ENCODE data around the gene MTMR4.

MTMR4 gene

GRCh38 chr17:58538811-58539409 lies 24.5 kb upstream of the MTMR4 start:
- DNase-seq (ENCODE audit: low read depth) = no peak
- in situ Hi-C loops (cut with HindIII; ENCODE audit: low sequenced_read_pairs) = no loop called here
- TF ChIP-seq, protein P1, sequence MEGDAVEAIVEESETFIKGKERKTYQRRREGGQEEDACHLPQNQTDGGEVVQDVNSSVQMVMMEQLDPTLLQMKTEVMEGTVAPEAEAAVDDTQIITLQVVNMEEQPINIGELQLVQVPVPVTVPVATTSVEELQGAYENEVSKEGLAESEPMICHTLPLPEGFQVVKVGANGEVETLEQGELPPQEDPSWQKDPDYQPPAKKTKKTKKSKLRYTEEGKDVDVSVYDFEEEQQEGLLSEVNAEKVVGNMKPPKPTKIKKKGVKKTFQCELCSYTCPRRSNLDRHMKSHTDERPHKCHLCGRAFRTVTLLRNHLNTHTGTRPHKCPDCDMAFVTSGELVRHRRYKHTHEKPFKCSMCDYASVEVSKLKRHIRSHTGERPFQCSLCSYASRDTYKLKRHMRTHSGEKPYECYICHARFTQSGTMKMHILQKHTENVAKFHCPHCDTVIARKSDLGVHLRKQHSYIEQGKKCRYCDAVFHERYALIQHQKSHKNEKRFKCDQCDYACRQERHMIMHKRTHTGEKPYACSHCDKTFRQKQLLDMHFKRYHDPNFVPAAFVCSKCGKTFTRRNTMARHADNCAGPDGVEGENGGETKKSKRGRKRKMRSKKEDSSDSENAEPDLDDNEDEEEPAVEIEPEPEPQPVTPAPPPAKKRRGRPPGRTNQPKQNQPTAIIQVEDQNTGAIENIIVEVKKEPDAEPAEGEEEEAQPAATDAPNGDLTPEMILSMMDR (IDR thresholded peaks at IDR 0.05; ENCODE audit: low read depth, low read length, missing control alignments) = no peak
- no peak overlapping the region for H3K4me3 ChIP-seq (ENCODE audit: low read depth, low read length)

GRCh38 chr17:58537266-58537665 lies 22.8 kb upstream of the MTMR4 start:
- TF ChIP-seq, protein P1 (IDR thresholded peaks at IDR 0.05; ENCODE audit: low read depth, low read length, missing control alignments) = no peak
- in situ Hi-C loops (cut with HindIII; ENCODE audit: low sequenced_read_pairs) = no loop called here
- no peak overlapping the region for H3K4me3 ChIP-seq (ENCODE audit: low read depth, low read length)
- DNase-seq (ENCODE audit: low read depth) = no peak

GRCh38 chr17:58536542-58536941 lies 22.1 kb upstream of the MTMR4 start:
- TF ChIP-seq, protein P1 (IDR thresholded peaks at IDR 0.05; ENCODE audit: low read depth, low read length, missing control alignments) = no peak
- H3K4me3 ChIP-seq (ENCODE audit: low read depth, low read length) = no peak overlapping the region
- in situ Hi-C loops (cut with HindIII; ENCODE audit: low sequenced_read_pairs) = no loop called here
- DNase-seq (ENCODE audit: low read depth) = no peak

- no peak for DNase-seq (ENCODE audit: low read depth)
- TF ChIP-seq, protein P1 (IDR thresholded peaks at IDR 0.05; ENCODE audit: low read depth, low read length, missing control alignments) = no peak
- in situ Hi-C loops (cut with HindIII; ENCODE audit: low sequenced_read_pairs) = no loop called here
- no peak overlapping the region for H3K4me3 ChIP-seq (ENCODE audit: low read depth, low read length)
Measured at GRCh38 chr17:58535431-58535830, 21.0 kb upstream of the MTMR4 start.

DNA sequence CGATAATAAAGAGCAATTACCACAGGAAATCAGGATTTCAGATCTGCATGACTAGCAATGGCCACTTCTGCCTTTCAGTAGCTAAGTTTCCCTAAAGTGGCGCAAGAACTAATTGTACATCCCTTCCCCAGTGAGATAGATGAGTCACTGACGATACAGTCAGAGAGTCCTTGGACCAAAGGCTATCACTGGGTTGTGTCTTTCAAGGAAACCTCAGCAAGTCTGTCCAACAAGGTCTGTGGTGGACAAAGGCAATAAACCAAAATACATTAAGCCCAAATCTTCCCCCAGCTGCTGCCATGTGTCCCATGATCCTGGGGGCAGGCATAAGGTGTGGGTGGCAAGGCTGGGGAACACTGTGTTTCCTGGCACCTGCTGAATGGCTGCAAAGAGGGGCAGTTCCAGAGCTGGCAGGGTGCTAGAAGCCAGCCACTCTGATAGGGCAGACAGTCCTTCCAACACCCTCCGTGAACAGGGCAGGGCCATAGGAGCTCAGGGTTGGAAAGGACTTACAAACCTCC lies 20.5 kb upstream of the MTMR4 start:
- DNase-seq (ENCODE audit: low read depth) = no peak
- H3K4me3 ChIP-seq (ENCODE audit: low read depth, low read length) = no peak overlapping the region
- TF ChIP-seq, protein P1 (IDR thresholded peaks at IDR 0.05; ENCODE audit: low read depth, low read length, missing control alignments) = no peak
- in situ Hi-C loops (cut with HindIII; ENCODE audit: low sequenced_read_pairs) = no loop called here

- no peak overlapping the region for H3K4me3 ChIP-seq (ENCODE audit: low read depth, low read length)
- no peak for DNase-seq (ENCODE audit: low read depth)
- in situ Hi-C loops (cut with HindIII; ENCODE audit: low sequenced_read_pairs) = no loop called here
- TF ChIP-seq, protein P1 (IDR thresholded peaks at IDR 0.05; ENCODE audit: low read depth, low read length, missing control alignments) = no peak
Measured at GRCh38 chr17:58534331-58534730, 19.9 kb upstream of the MTMR4 start.
